ENCODE results near the gene RAD50.

Gene RAD50

DNA sequence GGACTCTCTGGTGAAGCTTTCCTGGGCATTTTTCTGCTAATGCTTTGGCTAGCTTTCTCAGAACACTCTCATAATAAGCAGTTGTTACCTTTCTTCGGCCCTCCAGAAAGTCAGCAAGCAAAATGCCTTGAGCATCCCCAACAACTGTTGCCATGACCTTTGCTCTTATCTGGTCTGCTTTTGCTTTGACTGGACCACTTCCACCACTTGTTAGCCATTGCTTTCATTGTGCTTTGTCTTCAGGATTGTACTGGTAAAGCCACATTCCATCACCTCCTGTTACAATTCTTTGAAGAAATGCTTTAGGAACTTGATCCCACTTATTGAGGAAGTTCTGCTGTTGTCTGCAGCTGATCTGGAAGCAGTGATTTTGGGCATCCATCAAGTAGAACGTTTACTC is 35.7 kb downstream of the RAD50 start:
- DNase-seq, result peak; percentile 21
- TF ChIP-seq, protein P1, sequence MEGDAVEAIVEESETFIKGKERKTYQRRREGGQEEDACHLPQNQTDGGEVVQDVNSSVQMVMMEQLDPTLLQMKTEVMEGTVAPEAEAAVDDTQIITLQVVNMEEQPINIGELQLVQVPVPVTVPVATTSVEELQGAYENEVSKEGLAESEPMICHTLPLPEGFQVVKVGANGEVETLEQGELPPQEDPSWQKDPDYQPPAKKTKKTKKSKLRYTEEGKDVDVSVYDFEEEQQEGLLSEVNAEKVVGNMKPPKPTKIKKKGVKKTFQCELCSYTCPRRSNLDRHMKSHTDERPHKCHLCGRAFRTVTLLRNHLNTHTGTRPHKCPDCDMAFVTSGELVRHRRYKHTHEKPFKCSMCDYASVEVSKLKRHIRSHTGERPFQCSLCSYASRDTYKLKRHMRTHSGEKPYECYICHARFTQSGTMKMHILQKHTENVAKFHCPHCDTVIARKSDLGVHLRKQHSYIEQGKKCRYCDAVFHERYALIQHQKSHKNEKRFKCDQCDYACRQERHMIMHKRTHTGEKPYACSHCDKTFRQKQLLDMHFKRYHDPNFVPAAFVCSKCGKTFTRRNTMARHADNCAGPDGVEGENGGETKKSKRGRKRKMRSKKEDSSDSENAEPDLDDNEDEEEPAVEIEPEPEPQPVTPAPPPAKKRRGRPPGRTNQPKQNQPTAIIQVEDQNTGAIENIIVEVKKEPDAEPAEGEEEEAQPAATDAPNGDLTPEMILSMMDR (IDR thresholded peaks at IDR 0.05; ENCODE audit: low read depth, low read length, missing control alignments), result no peak
- Histone ChIP-seq H3K4me3 (ENCODE audit: low read depth, low read length) (no peak overlapping the region), H3K36me3 (replicated peaks) (peaks cover 12% of the 10 kb centered on the region), H3K27me3 (replicated peaks) (no peaks in the 10 kb centered on the region), H3K27ac (no peak overlapping the region)
- in situ Hi-C loops (cut with HindIII; ENCODE audit: low pct_ligation_motif_present, low sequenced_read_pairs), result no loop called here

DNA sequence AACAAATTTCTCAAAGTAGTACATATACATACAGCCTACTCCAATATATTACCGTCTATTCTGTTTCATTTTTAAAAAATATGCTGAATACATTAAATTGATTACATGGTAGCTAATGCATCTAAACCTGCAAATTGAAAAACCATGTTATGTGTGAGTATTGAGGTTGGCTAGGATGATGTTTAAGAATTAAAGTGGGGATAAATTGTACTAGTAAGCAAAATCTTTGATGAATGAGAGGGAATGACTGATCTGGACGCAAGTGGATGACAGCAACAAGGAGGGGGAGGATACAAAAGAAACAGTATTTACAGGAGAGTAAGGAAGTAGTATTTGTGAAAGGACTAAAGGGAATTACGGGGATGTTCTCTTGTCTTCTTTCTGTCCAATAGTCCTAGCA is 37.4 kb downstream of the RAD50 start:
- peaks cover 12% of the 10 kb centered on the region for H3K36me3 ChIP-seq (replicated peaks)
- in situ Hi-C loops (cut with HindIII; ENCODE audit: low pct_ligation_motif_present, low sequenced_read_pairs), result no loop called here
- DNase-seq, result no peak
- H3K27me3 ChIP-seq (replicated peaks), result no peaks in the 10 kb centered on the region
- no peak overlapping the region for H3K4me3 ChIP-seq (ENCODE audit: low read depth, low read length)
- TF ChIP-seq, protein P1 (IDR thresholded peaks at IDR 0.05; ENCODE audit: low read depth, low read length, missing control alignments), result no peak
- no peak overlapping the region for H3K27ac ChIP-seq

DNA sequence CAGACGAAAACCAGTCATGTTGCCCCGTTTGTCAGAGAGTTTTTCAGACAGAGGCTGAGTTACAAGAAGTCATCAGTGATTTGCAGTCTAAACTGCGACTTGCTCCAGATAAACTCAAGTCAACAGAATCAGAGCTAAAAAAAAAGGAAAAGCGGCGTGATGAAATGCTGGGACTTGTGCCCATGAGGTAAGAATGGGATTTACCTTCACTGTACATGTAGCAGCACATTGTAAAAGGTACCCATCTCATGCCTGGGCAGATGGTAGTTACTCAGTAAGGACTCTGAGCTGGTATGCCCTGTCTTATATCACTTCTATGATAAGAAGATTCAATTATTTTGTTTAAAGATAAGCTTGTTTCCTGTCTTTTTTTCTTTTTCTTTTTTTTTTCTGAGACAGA is 38.8 kb downstream of the RAD50 start:
- Histone ChIP-seq H3K27ac (no peak overlapping the region), H3K36me3 (replicated peaks) (peaks cover 12% of the 10 kb centered on the region), H3K4me3 (ENCODE audit: low read depth, low read length) (no peak overlapping the region), H3K27me3 (replicated peaks) (no peaks in the 10 kb centered on the region)
- no peak for DNase-seq
- TF ChIP-seq, protein P1 (IDR thresholded peaks at IDR 0.05; ENCODE audit: low read depth, low read length, missing control alignments), result no peak
- in situ Hi-C loops (cut with HindIII; ENCODE audit: low pct_ligation_motif_present, low sequenced_read_pairs), result no loop called here

DNA sequence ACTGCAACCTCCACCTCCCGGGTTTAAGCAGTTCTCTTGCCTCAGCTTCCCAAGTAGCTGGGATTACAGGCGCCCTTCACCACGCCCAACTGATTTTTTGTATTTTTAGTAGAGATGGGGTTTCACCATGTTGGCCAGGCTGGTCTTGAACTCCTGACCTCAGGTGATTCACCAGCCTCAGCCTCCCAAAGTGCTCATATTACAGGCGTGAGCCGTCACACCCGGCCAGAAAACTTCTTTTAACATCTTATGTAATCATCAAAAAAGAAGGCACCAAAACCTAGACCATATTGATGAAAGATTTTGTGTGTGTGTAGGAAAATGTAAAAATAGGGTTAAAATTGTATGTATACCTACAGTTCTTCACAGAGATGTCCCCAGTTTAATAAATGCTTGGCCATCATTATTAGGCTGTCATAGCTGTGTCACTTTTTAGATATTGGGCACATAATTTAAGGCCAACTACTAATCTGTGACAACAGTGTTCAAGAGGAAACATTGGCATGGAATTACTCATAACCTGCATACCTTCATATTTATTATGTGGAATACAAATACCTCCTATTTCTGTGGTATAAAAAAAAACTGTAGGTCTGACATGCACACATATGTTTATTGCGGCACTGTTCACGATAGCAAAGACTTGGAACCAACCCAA is 44.4 kb downstream of the RAD50 start:
- Histone ChIP-seq H3K4me3 (ENCODE audit: low read depth, low read length) (no peak overlapping the region), H3K36me3 (replicated peaks) (peaks cover 16% of the 10 kb centered on the region), H3K27ac (no peak overlapping the region), H3K27me3 (replicated peaks) (no peaks in the 10 kb centered on the region)
- in situ Hi-C loops (cut with HindIII; ENCODE audit: low pct_ligation_motif_present, low sequenced_read_pairs), result no loop called here
- TF ChIP-seq, protein P1 (IDR thresholded peaks at IDR 0.05; ENCODE audit: low read depth, low read length, missing control alignments), result no peak
- peak; percentile 24 for DNase-seq

DNA sequence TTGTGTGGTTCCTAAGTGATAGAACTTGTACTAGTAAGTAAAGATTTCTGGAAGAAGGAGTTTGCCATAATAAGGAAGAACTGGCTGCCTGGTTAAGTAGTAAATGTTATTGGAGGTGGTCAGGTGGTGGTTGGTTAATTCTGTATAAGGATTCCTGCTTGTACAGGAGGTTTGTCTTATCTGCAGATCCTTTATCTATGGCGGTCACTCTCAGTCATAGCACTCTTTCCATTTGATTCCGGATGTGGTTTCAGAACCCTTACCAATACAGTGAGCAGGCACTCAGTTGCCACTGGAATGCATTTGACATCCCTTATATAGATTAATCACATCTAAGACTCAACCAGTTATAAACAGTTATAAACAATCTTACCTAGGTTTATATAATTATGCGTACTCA is 50.3 kb downstream of the RAD50 start:
- Histone ChIP-seq H3K27ac (no peak overlapping the region), H3K36me3 (replicated peaks) (peaks cover 17% of the 10 kb centered on the region), H3K27me3 (replicated peaks) (no peaks in the 10 kb centered on the region), H3K4me3 (ENCODE audit: low read depth, low read length) (no peak overlapping the region)
- DNase-seq, result no peak
- in situ Hi-C loops (cut with HindIII; ENCODE audit: low pct_ligation_motif_present, low sequenced_read_pairs), result no loop called here
- TF ChIP-seq, protein P1 (IDR thresholded peaks at IDR 0.05; ENCODE audit: low read depth, low read length, missing control alignments), result no peak

DNA sequence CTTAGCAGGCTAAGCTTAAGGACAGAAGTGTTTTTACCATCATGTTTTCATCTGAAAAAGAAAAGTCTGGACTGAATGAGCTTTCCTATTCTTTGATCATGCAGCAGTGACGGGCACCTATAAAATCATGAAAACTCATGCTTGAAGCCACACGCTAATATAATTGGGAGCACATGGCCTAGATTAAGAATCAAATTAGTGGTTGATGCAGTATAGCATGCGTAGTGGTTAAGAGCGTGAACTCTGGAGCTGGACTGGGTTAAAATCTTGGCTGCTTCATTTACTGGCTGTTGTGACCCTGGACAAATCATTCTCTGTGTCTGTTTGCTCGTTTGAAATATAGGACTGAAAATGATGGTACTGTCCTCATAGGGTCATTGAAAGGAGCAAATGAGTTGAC is 51.3 kb downstream of the RAD50 start:
- no peak for DNase-seq
- Histone ChIP-seq H3K36me3 (replicated peaks) (peaks cover 17% of the 10 kb centered on the region), H3K27me3 (replicated peaks) (no peaks in the 10 kb centered on the region), H3K27ac (no peak overlapping the region), H3K4me3 (ENCODE audit: low read depth, low read length) (no peak overlapping the region)
- TF ChIP-seq, protein P1 (IDR thresholded peaks at IDR 0.05; ENCODE audit: low read depth, low read length, missing control alignments), result no peak
- in situ Hi-C loops (cut with HindIII; ENCODE audit: low pct_ligation_motif_present, low sequenced_read_pairs), result no loop called here
